Measurements from ENCODE around the gene WEE1. TPM values are rescaled to one million over a fixed set of nuclear protein-coding genes. Genes with fewer than 3 reads are reported as not detected.
A peak's percentile ranks its signal among the peaks of the same experiment; 100 is the strongest.
"Not testable (repeated sequence)": the region's sequence is repeated elsewhere in the genome, so short reads cannot be mapped to it uniquely, and the experiment has no call there.

The WEE1 gene
- polyA plus RNA-seq, 1 experiment, result 44.8 TPM

GRCh38 chr11:9600644-9601036 is 27.2 kb downstream of the WEE1 start:
- H3K4me3 ChIP-seq (ENCODE audit: low read depth, low read length), result no peak overlapping the region
- no peak for DNase-seq (ENCODE audit: low read depth, low spot score)
- no peaks in the 10 kb centered on the region for H3K9me3 ChIP-seq (ENCODE audit: control insufficient read depth, insufficient read depth, low read length)
- H3K27me3 ChIP-seq (ENCODE audit: control insufficient read depth, insufficient read depth, low read length), result no peaks in the 10 kb centered on the region
- ChIA-PET CTCF (interaction anchor here (1.2 kb wide), 1 partner anchor 12 kb away, joined by 4 read pairs; no protein-coding TSS in a partner anchor), POLR2A (interaction anchor here (0.8 to 1.6 kb wide), 3 partner anchors 12 to 110 kb away, joined by 3 to 6 read pairs (median 4); partner anchors contain the start of gene WEE1)
- H3K27ac ChIP-seq (ENCODE audit: low read depth, low read length), result no peak overlapping the region
- no peak for TF ChIP-seq CTCF (IDR thresholded peaks at IDR 0.05; ENCODE audit: low read depth, low read length)

GRCh38 chr11:9601037-9601875 is 27.8 kb downstream of the WEE1 start:
- no peaks in the 10 kb centered on the region for H3K9me3 ChIP-seq (ENCODE audit: control insufficient read depth, insufficient read depth, low read length)
- H3K27me3 ChIP-seq (ENCODE audit: control insufficient read depth, insufficient read depth, low read length), result no peaks in the 10 kb centered on the region
- peak overlapping the region; percentile 85 for H3K27ac ChIP-seq (ENCODE audit: low read depth, low read length)
- ChIA-PET POLR2A (interaction anchor here (0.8 to 1.6 kb wide), 4 partner anchors 12 to 216 kb away, joined by 3 to 6 read pairs (median 4); partner anchors contain the start of gene WEE1), CTCF (interaction anchor here (0.9 to 1.2 kb wide), 2 partner anchors 11 to 95 kb away, joined by 3 to 4 read pairs; no protein-coding TSS in a partner anchor)
- no peak overlapping the region for H3K4me3 ChIP-seq (ENCODE audit: low read depth, low read length)
- TF ChIP-seq CTCF (IDR thresholded peaks at IDR 0.05; ENCODE audit: low read depth, low read length), result no peak
- peak; percentile 72 for DNase-seq (ENCODE audit: low read depth, low spot score)

GRCh38 chr11:9601876-9602199 is 28.4 kb downstream of the WEE1 start:
- Histone ChIP-seq H3K27ac (ENCODE audit: low read depth, low read length) (peak overlapping the region; percentile 39), H3K4me3 (ENCODE audit: low read depth, low read length) (no peak overlapping the region), H3K27me3 (ENCODE audit: control insufficient read depth, insufficient read depth, low read length) (no peaks in the 10 kb centered on the region), H3K9me3 (ENCODE audit: control insufficient read depth, insufficient read depth, low read length) (no peaks in the 10 kb centered on the region)
- POLR2A ChIA-PET, result interaction anchor here (0.7 to 1.6 kb wide), 4 partner anchors 10 to 216 kb away, joined by 3 to 6 read pairs (median 4); partner anchors contain the start of gene WEE1
- CTCF ChIA-PET, result interaction anchor here (0.9 to 1.2 kb wide), 2 partner anchors 11 to 95 kb away, joined by 3 to 4 read pairs; no protein-coding TSS in a partner anchor
- no peak for TF ChIP-seq CTCF (IDR thresholded peaks at IDR 0.05; ENCODE audit: low read depth, low read length)
- no peak for DNase-seq (ENCODE audit: low read depth, low spot score)

GRCh38 chr11:9603214-9603613 is 29.7 kb downstream of the WEE1 start:
- H3K4me3 ChIP-seq (ENCODE audit: low read depth, low read length); H3K27me3 ChIP-seq (ENCODE audit: control insufficient read depth, insufficient read depth, low read length); H3K27ac ChIP-seq (ENCODE audit: low read depth, low read length); DNase-seq (ENCODE audit: low read depth, low spot score); POLR2A ChIA-PET; H3K9me3 ChIP-seq (ENCODE audit: control insufficient read depth, insufficient read depth, low read length): not testable (repeated sequence)
- CTCF ChIA-PET, result interaction anchor here (0.7 to 1.1 kb wide), 2 partner anchors 10 to 97 kb away, joined by 3 to 5 read pairs; no protein-coding TSS in a partner anchor

- Histone ChIP-seq H3K27me3 (ENCODE audit: control insufficient read depth, insufficient read depth, low read length) (no peaks in the 10 kb centered on the region), H3K4me3 (ENCODE audit: low read depth, low read length) (no peak overlapping the region), H3K9me3 (ENCODE audit: control insufficient read depth, insufficient read depth, low read length) (no peaks in the 10 kb centered on the region), H3K27ac (ENCODE audit: low read depth, low read length) (no peak overlapping the region)
- no peak for TF ChIP-seq CTCF (IDR thresholded peaks at IDR 0.05; ENCODE audit: low read depth, low read length)
- no peak for DNase-seq (ENCODE audit: low read depth, low spot score)
- ChIA-PET POLR2A (interaction anchor here (0.6 to 0.7 kb wide), 2 partner anchors 196 to 535 kb away, joined by 3 to 5 read pairs; no protein-coding TSS in a partner anchor), CTCF (interaction anchor here (1.1 kb wide), 1 partner anchor 9 kb away, joined by 5 read pairs; no protein-coding TSS in a partner anchor)
These were observed 30.7 kb downstream of the WEE1 start for GRCh38 chr11:9604134-9604533.
